Measurements from ENCODE around the gene TSNAXIP1. TPM values are rescaled to one million over a fixed set of nuclear protein-coding genes. Genes with fewer than 3 reads are reported as not detected.

Gene TSNAXIP1
- total RNA-seq, 5 donors from 2014 or later (not counting 1 experiment from before 2014, with no cell fraction given): 0.30 to 0.45 (median 0.37) TPM

DNA sequence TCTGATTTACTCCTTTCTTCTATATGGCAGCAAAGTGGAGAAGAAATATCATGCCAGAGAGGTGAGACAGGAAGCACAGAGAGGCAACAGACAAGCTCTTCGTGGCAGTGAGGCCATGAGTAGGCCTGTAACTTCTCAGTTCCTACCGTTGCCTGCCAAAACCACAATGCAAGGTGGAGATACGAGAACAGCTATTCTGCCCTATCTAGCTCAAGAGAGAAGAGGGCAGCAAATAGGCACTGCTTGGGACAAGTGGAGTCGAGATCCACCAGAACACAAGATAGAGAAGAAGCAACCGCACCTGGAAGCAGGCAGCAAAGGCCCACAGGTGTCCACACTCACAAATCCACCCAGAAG, 25.1 kb upstream of the TSNAXIP1 start:
- Histone ChIP-seq H3K27me3 (replicated peaks in 1 of 2; ENCODE audit: control insufficient read depth in 2 of 2, extremely low read depth in 1 of 2, insufficient read depth in 2 of 2, low read length in 1 of 2) (no peaks in the 10 kb centered on the region), H3K4me3 (ENCODE audit: control insufficient read depth in 1 of 2, extremely low read depth in 1 of 2, low read length in 1 of 2) (peak overlapping the region in 1 of 2 donors; percentile 25), H3K9me3 (no peaks in the 10 kb centered on the region), H3K36me3 (ENCODE audit: control insufficient read depth in 2 of 2, extremely low read depth in 1 of 2, insufficient read depth in 1 of 2, low read length in 1 of 2) (no peaks in the 10 kb centered on the region), H3K4me1 (ENCODE audit: control insufficient read depth in 1 of 2, extremely low read depth in 1 of 2, insufficient read depth in 2 of 2, low read length in 2 of 2) (peaks cover 11 to 22% of the 10 kb centered on the region in 2 experiments), H3K27ac (ENCODE audit: low read length) (peak overlapping the region; percentile 36)
- peak overlapping the region in 1 of 3 donors; percentile 46 for H3K4me3 Mint-ChIP-seq
- POLR2A ChIA-PET: no interaction called here
- no peaks in the 10 kb centered on the region for H3K27me3 Mint-ChIP-seq
- peaks cover 37 to 45% (median 41%) of the 10 kb centered on the region in 3 donors for H3K4me1 Mint-ChIP-seq
- H3K36me3 Mint-ChIP-seq: peaks cover 12% of the 10 kb centered on the region
- H3K9me3 Mint-ChIP-seq: no peaks in the 10 kb centered on the region
- CTCF ChIA-PET: interaction anchor here (0.6 to 0.8 kb wide), 2 partner anchors 86 to 267 kb away, joined by 3 read pairs; no protein-coding TSS in a partner anchor
- WGBS (ENCODE audit: insufficient coverage): 25% methylated on average over 5 of the region's 5 CpGs
- peak in 19 of 35 experiments; percentile 6 to 42 (median 13) for DNase-seq
- peak overlapping the region; percentile 86 to 93 for H3K27ac Mint-ChIP-seq
- ATAC-seq (replicated peaks in 1 of 4): peak; percentile 84 to 98 (median 86)

DNA sequence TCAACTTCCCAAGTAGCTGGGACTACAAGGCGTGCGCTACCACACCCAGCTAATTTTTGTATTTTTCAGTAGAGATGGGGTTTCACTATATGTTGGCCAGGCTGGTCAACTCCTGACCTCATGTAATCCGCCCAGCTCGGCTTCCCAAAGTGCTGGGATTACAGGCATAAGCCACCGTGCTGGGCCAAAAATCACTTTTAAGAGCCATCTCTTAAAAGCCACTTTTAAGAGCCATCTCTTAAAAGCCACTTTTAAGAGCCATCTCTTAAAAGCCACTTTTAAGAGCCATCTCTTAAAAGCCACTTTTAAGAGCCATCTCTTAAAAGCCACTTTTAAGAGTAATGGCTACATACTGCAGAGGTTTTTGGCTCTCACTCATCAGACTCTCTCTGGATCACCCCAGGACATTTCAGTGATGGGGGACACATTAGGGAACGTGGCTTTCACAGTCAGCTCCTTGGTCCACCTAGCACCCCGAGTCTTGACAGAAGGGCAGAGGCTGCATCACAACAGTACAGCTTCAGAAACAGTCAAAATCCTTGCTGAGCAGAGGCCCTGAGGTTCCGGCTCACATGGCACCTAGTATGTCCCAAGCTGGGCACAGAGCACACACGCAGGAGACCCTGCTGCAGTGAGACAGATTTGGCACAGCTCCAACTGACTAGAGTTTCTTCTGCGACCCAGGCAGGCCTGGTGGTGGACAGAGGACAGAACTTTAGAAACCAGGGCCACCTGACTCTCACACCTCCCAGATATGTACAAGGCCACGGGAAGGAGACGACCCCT, 23.9 kb upstream of the TSNAXIP1 start:
- Histone ChIP-seq H3K27me3 (replicated peaks in 1 of 2; ENCODE audit: control insufficient read depth in 2 of 2, extremely low read depth in 1 of 2, insufficient read depth in 2 of 2, low read length in 1 of 2) (no peaks in the 10 kb centered on the region), H3K36me3 (ENCODE audit: control insufficient read depth in 2 of 2, extremely low read depth in 1 of 2, insufficient read depth in 1 of 2, low read length in 1 of 2) (no peaks in the 10 kb centered on the region), H3K4me1 (ENCODE audit: control insufficient read depth in 1 of 2, extremely low read depth in 1 of 2, insufficient read depth in 2 of 2, low read length in 2 of 2) (peaks cover 11 to 22% of the 10 kb centered on the region in 2 experiments), H3K27ac (ENCODE audit: low read length) (no peak overlapping the region), H3K4me3 (ENCODE audit: control insufficient read depth in 1 of 2, extremely low read depth in 1 of 2, low read length in 1 of 2) (no peak overlapping the region), H3K9me3 (no peaks in the 10 kb centered on the region)
- H3K27me3 Mint-ChIP-seq: no peaks in the 10 kb centered on the region
- peaks cover 9% of the 10 kb centered on the region for H3K36me3 Mint-ChIP-seq
- H3K4me3 Mint-ChIP-seq: no peak overlapping the region
- H3K4me1 Mint-ChIP-seq: peaks cover 36 to 48% (median 38%) of the 10 kb centered on the region in 3 donors
- DNase-seq (no peak), ATAC-seq (replicated peaks in 1 of 4) (no peak)
- peak overlapping the region in 1 of 2 donors; percentile 61 for H3K27ac Mint-ChIP-seq
- POLR2A ChIA-PET: no interaction called here
- CTCF ChIA-PET: no interaction called here
- WGBS (ENCODE audit: insufficient coverage): 89% methylated on average over 10 of the region's 12 CpGs
- H3K9me3 Mint-ChIP-seq: no peaks in the 10 kb centered on the region

DNA sequence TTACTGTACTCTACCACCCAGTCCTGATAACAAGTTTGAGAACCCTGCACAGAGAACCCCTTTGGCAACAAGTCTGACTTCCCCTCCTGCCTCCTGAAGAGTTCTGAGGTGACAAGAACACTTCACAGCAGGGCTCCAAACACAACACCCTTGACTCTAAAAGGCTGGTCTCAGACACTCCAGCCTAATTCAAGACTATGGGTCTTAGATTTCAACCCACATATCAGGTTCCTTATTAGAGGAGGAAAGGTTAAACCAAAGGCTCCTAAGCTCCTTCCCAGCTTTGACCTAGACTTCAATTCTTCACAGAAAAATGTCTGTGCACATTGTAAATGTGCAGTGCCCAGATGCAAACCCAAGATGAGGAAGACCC, 23.4 kb upstream of the TSNAXIP1 start:
- Histone ChIP-seq H3K4me3 (ENCODE audit: control insufficient read depth in 1 of 2, extremely low read depth in 1 of 2, low read length in 1 of 2) (no peak overlapping the region), H3K36me3 (ENCODE audit: control insufficient read depth in 2 of 2, extremely low read depth in 1 of 2, insufficient read depth in 1 of 2, low read length in 1 of 2) (no peaks in the 10 kb centered on the region), H3K4me1 (ENCODE audit: control insufficient read depth in 1 of 2, extremely low read depth in 1 of 2, insufficient read depth in 2 of 2, low read length in 2 of 2) (peaks cover 11 to 22% of the 10 kb centered on the region in 2 experiments), H3K27ac (ENCODE audit: low read length) (no peak overlapping the region), H3K27me3 (replicated peaks in 1 of 2; ENCODE audit: control insufficient read depth in 2 of 2, extremely low read depth in 1 of 2, insufficient read depth in 2 of 2, low read length in 1 of 2) (no peaks in the 10 kb centered on the region), H3K9me3 (no peaks in the 10 kb centered on the region)
- Mint-ChIP-seq H3K36me3 (peaks cover 8% of the 10 kb centered on the region), H3K27ac (peak overlapping the region; percentile 23 to 61), H3K27me3 (no peaks in the 10 kb centered on the region), H3K4me1 (peaks cover 35 to 46% (median 35%) of the 10 kb centered on the region in 3 donors), H3K4me3 (no peak overlapping the region), H3K9me3 (no peaks in the 10 kb centered on the region)
- CTCF ChIA-PET: interaction anchor here in 1 of 2 donors (0.7 kb wide), 1 partner anchor 794 kb away, joined by 9 read pairs; no protein-coding TSS in a partner anchor
- ATAC-seq (replicated peaks in 1 of 4) (no peak), DNase-seq (no peak)
- POLR2A ChIA-PET: no interaction called here

DNA sequence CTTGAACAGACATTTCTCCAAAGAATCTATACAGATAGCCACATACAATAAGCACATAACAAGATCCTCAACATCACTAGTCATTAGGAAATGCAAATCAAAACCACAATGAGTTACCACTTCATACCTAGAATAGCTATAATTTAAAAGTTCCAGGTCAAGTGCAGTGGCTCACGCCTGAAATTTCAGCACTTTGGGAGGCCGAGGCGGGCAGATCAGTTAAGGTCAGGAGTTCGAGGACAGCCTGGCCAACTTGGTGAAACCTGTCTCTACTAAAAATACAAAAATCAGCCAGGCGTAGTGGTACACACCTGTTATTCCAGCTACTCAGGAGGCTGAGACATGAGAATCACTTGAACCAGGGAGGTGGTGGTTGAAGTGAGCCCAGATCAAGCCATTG, 20.2 kb upstream of the TSNAXIP1 start:
- Mint-ChIP-seq H3K9me3 (no peaks in the 10 kb centered on the region), H3K27me3 (no peaks in the 10 kb centered on the region), H3K36me3 (peaks cover 6% of the 10 kb centered on the region), H3K4me1 (peaks cover 21 to 30% (median 22%) of the 10 kb centered on the region in 3 donors), H3K27ac (peak overlapping the region in 1 of 2 donors; percentile 3), H3K4me3 (no peak overlapping the region)
- WGBS (ENCODE audit: insufficient coverage): 71% methylated on average over 1 of the region's 5 CpGs
- Histone ChIP-seq H3K4me3 (ENCODE audit: control insufficient read depth in 1 of 2, extremely low read depth in 1 of 2, low read length in 1 of 2) (no peak overlapping the region), H3K27me3 (replicated peaks in 1 of 2; ENCODE audit: control insufficient read depth in 2 of 2, extremely low read depth in 1 of 2, insufficient read depth in 2 of 2, low read length in 1 of 2) (no peaks in the 10 kb centered on the region), H3K4me1 (ENCODE audit: control insufficient read depth in 1 of 2, extremely low read depth in 1 of 2, insufficient read depth in 2 of 2, low read length in 2 of 2) (peaks cover 2 to 10% of the 10 kb centered on the region in 2 experiments), H3K27ac (ENCODE audit: low read length) (no peak overlapping the region), H3K9me3 (no peaks in the 10 kb centered on the region), H3K36me3 (ENCODE audit: control insufficient read depth in 2 of 2, extremely low read depth in 1 of 2, insufficient read depth in 1 of 2, low read length in 1 of 2) (peaks cover 0 to 2% of the 10 kb centered on the region in 2 donors)
- ChIA-PET CTCF (no interaction called here), POLR2A (no interaction called here)
- DNase-seq: no peak
- ATAC-seq (replicated peaks in 1 of 4): no peak

DNA sequence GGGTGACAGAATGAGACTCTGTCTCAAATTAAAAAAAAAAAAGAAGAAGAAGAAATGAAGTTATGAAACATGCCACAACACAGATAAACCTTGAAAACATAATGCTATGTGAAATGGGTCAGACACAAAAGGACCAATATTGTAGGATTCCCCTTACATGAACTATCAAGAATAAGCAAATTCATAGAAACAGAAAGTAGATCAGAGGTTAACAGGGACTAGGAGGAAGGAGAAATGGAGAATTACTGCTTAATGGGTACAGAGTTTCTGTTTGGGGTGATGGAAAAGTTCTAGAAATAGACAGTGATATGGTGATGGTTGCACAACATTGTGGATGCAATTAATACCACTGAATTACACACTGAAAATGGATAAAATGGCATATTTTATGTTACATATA, 16.6 kb upstream of the TSNAXIP1 start:
- Histone ChIP-seq H3K27ac (ENCODE audit: low read length) (no peak overlapping the region), H3K4me1 (ENCODE audit: control insufficient read depth in 1 of 2, extremely low read depth in 1 of 2, insufficient read depth in 2 of 2, low read length in 2 of 2) (no peaks in the 10 kb centered on the region), H3K36me3 (ENCODE audit: control insufficient read depth in 2 of 2, extremely low read depth in 1 of 2, insufficient read depth in 1 of 2, low read length in 1 of 2) (peaks cover 0 to 2% of the 10 kb centered on the region in 2 donors), H3K9me3 (no peaks in the 10 kb centered on the region), H3K27me3 (replicated peaks in 1 of 2; ENCODE audit: control insufficient read depth in 2 of 2, extremely low read depth in 1 of 2, insufficient read depth in 2 of 2, low read length in 1 of 2) (no peaks in the 10 kb centered on the region), H3K4me3 (ENCODE audit: control insufficient read depth in 1 of 2, extremely low read depth in 1 of 2, low read length in 1 of 2) (no peak overlapping the region)
- Mint-ChIP-seq H3K4me3 (no peak overlapping the region), H3K9me3 (no peaks in the 10 kb centered on the region), H3K27me3 (no peaks in the 10 kb centered on the region), H3K4me1 (peaks cover 7 to 18% (median 15%) of the 10 kb centered on the region in 3 donors), H3K36me3 (peaks cover 6% of the 10 kb centered on the region), H3K27ac (no peak overlapping the region)
- DNase-seq (no peak), ATAC-seq (replicated peaks in 1 of 4) (no peak)
- POLR2A ChIA-PET: no interaction called here
- CTCF ChIA-PET: interaction anchor here in 1 of 2 donors (0.6 kb wide), 1 partner anchor 688 kb away, joined by 3 read pairs; no protein-coding TSS in a partner anchor

DNA sequence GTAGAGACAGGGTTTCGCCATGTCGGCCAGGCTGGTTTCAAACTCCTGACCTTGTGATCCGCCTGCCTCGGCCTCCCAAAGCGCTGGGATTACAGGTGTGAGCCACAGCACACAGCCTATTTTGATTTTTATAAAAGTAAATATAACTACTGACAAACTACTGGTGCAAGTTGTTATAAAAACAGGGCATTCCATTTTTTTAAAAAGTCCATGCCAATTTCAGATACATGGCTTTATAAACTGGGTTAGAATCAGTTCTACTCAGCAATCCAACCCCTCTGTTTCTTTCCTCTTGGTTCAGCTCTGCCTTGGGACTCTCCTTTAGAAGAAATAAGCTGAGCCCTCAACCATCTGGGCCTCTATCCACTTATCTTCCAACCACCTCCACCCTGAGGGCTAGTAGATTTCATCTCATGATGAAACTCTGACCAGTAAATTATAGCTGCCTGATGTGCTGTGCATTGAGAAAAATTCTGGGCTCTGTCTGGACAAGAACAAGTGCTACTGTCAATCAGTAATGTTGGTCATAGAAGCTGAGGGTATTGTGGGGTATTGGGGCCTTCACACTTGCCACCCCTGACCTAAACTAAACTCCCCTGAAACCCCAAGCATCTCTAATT, 10.5 kb upstream of the TSNAXIP1 start:
- no peak overlapping the region for H3K4me3 Mint-ChIP-seq
- Histone ChIP-seq H3K4me1 (ENCODE audit: control insufficient read depth in 1 of 2, extremely low read depth in 1 of 2, insufficient read depth in 2 of 2, low read length in 2 of 2) (peaks cover 10 to 14% of the 10 kb centered on the region in 2 experiments), H3K36me3 (ENCODE audit: control insufficient read depth in 2 of 2, extremely low read depth in 1 of 2, insufficient read depth in 1 of 2, low read length in 1 of 2) (peaks cover 4 to 19% of the 10 kb centered on the region in 2 donors), H3K27me3 (replicated peaks in 1 of 2; ENCODE audit: control insufficient read depth in 2 of 2, extremely low read depth in 1 of 2, insufficient read depth in 2 of 2, low read length in 1 of 2) (no peaks in the 10 kb centered on the region), H3K9me3 (no peaks in the 10 kb centered on the region), H3K27ac (ENCODE audit: low read length) (no peak overlapping the region), H3K4me3 (ENCODE audit: control insufficient read depth in 1 of 2, extremely low read depth in 1 of 2, low read length in 1 of 2) (no peak overlapping the region)
- peaks cover 39 to 44% (median 39%) of the 10 kb centered on the region in 3 donors for H3K4me1 Mint-ChIP-seq
- POLR2A ChIA-PET: no interaction called here
- no peak overlapping the region for H3K27ac Mint-ChIP-seq
- ATAC-seq (replicated peaks in 1 of 4) (no peak), DNase-seq (no peak)
- peaks cover 34% of the 10 kb centered on the region for H3K36me3 Mint-ChIP-seq
- CTCF ChIA-PET: no interaction called here
- no peaks in the 10 kb centered on the region for H3K9me3 Mint-ChIP-seq
- H3K27me3 Mint-ChIP-seq: no peaks in the 10 kb centered on the region
- WGBS (ENCODE audit: insufficient coverage): no CpG with 5 or more reads among the region's 5 CpGs

Data from T-cell (primary cell).